C4-2B (cell line): Measurements from ENCODE around the gene FKBP8.

Experiments used
- ZFX ChIP-seq: fragments of 450-650 bp; IDR thresholded peaks from 2 replicates; pipeline ENCODE4 v1.6.1; 2017
- TF ChIP-seq, protein P1 (sequence below): fragments of 450-650 bp; conservative IDR thresholded peaks from 2 replicates; pipeline ENCODE4 v1.5.1; 2017; ENCODE audit warnings: mild to moderate bottlenecking

GRCh38 chr19:18510216-18510615 is 33.2 kb downstream of the FKBP8 start:
- TF ChIP-seq, protein P1, sequence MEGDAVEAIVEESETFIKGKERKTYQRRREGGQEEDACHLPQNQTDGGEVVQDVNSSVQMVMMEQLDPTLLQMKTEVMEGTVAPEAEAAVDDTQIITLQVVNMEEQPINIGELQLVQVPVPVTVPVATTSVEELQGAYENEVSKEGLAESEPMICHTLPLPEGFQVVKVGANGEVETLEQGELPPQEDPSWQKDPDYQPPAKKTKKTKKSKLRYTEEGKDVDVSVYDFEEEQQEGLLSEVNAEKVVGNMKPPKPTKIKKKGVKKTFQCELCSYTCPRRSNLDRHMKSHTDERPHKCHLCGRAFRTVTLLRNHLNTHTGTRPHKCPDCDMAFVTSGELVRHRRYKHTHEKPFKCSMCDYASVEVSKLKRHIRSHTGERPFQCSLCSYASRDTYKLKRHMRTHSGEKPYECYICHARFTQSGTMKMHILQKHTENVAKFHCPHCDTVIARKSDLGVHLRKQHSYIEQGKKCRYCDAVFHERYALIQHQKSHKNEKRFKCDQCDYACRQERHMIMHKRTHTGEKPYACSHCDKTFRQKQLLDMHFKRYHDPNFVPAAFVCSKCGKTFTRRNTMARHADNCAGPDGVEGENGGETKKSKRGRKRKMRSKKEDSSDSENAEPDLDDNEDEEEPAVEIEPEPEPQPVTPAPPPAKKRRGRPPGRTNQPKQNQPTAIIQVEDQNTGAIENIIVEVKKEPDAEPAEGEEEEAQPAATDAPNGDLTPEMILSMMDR: no peak
- TF ChIP-seq ZFX: no peak
